ENCODE results near the gene HADH. TPM values are rescaled to one million over a fixed set of nuclear protein-coding genes. Genes with fewer than 3 reads are reported as not detected.
"Not testable (repeated sequence)": the region's sequence is repeated elsewhere in the genome, so short reads cannot be mapped to it uniquely, and the experiment has no call there.

The HADH gene
- total RNA-seq, 1 experiment from 2014 or later = 14.0 TPM

DNA sequence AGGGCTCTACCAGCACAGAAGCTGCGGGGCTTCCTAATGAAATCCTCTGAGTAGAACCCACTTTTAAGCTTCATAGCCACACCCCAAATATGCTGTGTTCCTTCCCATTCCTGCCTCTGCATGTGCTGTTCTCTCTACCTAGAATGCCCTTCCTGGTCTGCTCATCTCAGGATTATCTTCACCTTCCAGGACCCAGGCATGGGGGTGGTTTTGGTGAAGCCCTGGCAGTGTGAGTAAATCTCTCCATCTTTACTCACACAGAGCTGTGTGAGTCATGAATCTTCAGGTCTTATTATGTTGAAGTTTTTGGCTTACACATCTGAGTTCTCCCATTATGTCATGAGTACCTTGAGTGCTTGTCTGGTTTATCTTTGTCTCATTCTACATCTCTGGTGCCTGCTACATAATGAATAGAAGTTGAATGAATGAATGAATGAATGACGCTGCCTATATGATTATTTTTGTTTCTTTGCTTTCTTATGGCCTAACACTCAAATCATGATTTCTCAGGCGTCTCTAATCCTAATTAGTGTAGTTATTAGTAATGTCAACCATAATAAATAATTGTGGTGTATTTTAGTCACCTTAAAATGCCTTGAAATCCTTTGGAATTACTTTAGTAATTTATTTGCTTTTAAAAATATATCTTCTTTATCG, 41.9 kb downstream of the HADH start:
- DNase-seq (ENCODE audit: low spot score) = no peak

DNA sequence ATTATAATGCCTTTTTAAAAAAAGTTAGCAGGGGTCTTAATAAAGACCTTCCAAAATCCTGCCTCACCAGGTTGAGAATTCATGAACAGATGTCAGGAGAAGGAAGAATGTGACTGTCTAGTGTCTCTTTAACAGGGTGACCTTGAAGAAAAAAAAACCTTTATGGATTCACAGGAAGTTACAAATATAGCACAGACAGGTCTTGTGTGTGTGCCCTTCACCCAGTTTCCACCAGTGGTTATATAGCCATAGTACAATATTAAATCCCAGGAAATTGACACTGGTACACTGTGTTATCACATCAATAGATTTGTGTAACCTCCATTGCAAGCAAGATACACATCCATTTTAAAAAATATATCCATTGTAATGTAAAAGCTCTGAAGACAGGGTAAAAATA, 43.7 kb downstream of the HADH start:
- no peak for DNase-seq (ENCODE audit: low spot score)

DNA sequence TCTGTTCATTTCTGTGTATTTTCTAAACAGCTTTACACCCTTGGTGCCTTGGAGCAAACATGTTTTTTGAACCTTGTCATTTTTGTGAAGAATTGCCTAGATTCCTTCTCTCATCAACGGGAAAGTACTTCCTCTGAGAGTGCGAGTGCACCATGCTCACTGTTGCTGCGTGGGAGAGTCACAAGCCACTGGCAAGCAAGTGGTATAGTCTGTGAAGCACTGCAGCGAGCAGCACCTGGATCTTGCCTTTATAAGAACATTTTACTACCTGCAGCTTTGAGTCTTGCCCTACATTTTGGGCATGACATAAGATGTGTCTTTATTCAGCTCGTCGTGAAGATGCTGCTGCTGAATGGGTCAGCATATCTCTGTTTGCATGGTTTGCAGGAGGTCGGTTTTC, 44.9 kb downstream of the HADH start:
- no peak for DNase-seq (ENCODE audit: low spot score)

DNA sequence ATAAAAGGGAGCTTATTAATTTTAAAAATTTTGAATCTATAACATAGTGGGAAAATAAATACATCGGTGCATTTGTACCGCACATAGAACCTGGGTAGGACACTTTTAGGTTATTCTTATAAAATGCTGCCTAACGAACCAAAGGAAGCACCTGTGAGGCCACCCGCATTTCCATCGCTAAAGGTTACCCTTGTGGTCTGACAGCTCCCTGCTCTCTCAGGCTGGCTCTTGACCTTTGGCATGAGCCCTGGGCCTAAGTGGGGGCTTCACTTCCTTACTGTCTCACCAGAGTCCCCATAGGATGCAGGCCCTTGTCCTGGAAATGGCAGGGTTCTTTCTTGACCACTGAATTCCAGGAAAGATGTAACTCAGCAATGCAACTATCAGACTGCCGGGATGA, 46.0 kb downstream of the HADH start:
- no peak for DNase-seq (ENCODE audit: low spot score)

DNA sequence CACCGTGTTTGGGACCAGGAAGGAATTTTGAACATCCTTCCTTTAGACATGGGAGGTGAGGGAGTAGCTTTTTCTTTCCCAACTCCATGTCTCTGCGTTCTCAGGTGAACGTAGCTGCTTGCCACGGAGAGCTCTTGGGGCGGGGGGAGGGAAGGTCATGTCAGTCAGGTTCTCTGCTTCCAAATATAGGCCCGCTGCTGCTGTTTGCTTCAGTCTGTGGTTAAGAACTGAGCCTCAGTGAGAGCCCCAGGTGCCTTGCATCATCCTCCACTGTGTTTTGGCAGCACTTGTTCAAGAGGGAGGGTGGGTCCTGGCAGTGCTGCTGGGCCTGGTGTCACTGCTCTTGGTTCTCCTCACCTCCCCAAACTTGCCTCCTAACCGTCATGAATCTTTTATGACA, 46.5 kb downstream of the HADH start:
- DNase-seq (ENCODE audit: low spot score) = no peak

DNA sequence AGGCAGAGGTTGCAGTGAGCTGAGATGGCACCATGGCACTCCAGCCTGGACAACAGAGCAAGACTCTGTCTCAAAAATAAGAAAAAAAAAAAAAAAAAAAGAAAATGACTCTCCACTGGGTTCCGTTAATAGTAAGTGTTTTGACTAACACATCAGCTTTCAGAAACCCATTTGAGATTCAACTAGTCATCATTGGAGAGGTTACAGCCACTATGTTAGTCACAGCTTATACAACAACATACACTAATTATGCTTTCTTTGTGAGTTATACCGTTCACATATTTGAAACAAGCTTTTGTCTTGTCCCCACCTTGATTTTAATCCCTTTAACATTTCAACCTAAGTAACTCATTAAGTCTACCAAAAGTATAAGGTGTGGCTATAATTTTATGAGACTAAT, 48.2 kb downstream of the HADH start:
- DNase-seq (ENCODE audit: low spot score) = no peak

DNA sequence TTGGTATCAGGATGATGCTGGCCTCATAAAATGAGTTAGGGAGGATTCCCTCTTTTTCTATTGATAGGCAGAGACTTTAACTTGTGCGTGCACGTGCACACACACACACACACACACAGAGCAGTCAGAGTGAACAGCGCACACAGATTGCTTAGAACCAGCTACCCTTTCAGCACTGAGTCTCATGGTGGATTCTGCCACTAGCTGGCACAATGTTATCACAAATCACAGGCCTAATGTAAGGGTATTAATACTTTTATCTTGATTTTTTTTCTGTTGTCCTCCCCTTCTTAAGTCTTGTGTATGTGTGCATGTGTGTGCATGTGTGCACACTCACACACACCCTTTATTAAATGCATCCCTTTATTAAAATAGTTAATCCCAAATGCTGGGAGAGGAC, 53.2 kb downstream of the HADH start:
- DNase-seq (ENCODE audit: low spot score) = no peak

DNA sequence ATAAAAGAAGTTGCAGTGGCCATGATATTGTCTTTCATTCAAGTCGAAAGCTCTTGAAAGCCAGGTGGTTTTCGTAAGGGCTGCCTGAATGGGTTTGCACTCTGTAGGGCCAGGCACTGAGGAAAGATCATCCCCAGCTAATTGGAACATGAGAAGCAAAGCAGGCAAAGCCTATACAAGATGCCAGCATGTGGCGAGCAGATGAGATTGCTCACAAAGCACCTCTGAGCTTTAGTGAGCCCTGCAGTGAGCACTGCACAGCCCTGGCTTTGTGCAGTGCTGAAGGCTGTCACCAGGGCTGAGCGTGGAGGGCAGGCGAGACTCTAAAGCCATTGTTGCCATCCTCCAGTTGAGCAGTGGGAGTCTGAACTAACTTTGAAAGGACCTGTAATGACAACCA, 53.8 kb downstream of the HADH start:
- no peak for DNase-seq (ENCODE audit: low spot score)

DNA sequence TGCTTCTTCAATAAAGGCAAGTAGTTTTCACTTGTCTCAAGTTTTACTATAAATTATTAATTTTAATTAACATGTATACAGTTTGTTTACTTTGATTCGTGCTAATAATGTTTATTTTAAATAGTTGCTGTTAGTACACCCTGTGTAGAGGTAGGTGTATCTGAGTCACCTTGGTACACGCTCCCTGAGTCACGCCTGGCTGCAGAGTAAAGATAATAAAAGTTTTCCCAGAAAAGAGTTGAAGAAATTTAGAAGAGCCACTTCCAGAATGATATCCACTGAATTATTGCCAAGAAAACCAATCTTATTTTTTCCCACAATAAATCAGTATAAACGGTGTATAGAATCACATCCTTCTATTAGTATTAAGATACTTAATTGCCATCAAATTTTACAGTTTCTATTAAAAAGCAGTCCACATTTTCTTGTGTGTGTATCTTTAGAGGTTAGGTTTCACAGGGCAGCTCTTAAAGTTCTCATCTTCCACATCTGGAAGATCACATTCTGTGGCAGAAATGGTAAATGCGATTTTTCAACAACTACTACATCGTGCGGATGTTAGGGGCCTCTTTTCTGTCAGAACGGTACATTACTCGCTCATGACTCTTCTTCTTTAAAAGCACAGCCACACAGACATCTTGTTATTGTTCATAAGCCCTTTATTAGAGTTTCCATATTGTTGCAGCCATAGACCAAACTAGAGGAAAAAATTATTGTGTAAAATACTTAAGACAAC, 55.4 kb downstream of the HADH start:
- DNase-seq (ENCODE audit: low spot score) = no peak

DNA sequence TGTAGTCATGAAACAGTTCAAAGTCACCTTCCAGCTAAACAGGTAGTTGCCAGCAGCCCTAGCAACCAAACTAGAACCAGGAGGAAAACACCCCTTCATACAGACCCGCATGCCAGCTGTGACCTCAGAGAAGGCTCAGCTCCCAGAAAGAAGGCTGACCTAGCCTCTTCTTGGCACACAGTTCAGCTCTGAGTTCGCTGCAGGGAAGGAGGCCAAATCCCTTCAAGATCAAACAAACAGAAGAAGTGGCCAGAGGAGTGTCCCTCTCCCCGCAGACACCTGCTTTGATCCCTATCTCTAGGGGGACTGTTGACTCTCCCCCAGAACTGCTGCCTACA, 56.0 kb downstream of the HADH start:
- DNase-seq (ENCODE audit: low spot score) = no peak

DNA sequence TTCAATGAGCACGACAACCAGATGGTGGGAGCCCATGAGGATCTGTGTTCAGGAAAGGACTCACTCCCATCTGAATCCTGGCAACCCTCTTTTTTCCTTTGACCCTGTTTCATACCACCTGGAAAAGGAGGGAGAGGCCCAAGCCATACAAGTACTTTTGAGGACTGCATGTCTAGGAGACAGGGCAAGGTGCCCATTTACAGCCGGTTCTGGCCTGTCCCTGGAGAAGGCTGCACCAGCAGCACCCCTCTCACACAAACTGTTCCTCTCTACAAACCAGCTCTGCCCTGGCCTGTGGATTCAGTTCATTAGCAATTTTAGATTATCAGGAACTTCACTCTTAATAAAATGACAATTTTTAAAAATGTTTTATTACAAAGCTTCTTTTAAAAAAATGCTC, 57.5 kb downstream of the HADH start:
- DNase-seq (ENCODE audit: low spot score) = no peak

DNA sequence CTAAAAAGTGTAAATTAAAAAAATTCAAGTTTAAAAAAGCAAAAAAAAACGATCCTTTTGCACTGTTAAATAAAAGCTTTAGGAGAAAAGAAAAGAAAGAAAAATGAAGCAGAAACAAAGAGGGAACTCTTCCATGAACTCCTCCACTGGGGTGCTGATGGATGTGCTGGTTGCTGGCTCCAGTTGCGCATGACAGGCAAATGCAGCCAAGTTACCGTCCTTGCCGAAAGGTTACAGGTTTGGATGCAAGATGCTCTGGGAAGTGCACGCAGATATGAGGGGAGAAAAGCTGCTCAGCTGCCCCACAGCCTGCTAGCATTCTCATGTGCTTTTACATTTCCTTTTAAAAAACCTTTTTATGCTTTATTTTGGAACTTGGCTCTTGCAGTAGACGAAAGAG, 58.5 kb downstream of the HADH start:
- DNase-seq (ENCODE audit: low spot score) = no peak

DNA sequence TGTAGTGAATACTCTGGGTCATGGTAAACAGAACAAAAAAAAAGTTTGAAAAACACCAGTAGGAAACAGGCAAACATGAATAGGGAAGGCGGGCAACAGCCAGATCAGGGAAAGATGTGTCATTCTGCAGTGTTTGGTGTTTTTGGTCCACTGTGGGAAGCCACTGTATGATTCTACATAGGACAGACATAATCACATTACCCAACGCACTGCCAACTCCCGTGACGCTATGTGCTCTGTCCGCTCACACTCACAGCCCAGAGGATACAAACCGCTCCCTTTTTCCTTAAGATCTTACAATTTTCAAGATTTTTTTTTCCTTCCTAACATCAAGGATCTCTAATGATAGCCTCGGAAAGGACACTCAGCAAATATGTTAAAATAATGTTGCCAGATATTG, 59.3 kb downstream of the HADH start:
- no peak for DNase-seq (ENCODE audit: low spot score)

DNA sequence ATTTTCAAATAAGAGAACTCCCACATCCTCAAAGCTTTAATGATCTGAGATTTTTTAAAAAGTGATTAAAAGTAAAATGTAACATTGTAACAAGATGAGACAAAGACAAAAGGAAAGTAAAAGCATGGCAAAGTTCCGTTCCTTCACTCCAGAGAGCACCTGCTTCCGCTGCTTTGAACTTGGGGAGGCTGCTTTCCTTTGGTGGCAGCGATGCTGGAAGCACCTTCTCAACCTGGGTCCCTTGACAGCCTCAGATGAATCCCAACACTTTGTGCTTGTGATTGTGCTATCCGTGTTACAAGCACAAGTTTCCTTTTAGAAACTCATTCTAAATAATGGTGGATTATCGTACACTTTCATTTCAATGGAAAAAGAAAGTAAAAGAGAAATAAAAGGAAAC, 59.7 kb downstream of the HADH start:
- no peak for DNase-seq (ENCODE audit: low spot score)

DNA sequence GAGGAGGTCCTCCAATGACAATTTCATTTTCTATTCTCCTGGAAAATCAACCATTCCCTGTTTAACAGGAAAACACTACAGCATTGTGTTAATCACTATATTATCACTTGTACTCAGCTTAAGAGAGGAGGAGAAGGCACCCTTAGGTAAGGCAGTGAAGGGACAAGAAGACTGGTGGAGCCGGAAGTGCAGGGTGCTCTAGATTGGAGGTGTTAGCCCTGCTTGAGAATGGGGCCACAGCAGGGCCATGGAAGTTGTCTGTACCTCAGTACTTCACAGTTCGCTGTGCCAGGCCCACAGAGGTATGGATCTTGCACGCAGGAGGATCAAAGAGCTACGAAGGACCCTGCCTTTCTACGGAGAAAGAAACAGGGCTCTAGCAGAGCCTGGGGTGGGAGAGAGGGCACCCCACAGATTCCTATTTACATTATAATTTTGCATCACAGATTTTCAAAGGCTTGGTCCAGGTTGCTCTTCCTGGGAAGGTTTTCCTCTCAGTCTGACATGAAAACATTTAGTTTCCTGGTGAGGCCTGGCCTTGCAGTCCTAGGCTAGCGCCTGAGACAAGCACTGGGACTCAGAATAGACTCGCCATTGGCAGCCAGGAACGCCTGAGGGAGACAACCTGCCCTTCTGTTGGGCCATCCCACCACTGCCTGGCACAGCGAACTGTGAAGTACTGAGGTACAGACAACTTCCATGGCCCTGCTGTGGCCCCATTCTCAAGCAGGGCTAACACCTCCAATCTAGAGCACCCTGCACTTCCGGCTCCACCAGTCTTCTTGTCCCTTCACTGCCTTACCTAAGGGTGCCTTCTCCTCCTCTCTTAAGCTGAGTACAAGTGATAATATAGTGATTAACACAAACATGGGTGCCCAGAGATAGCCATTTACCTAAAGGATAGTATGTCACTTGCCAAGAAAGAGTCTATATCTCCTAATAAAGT, 60.8 kb downstream of the HADH start:
- not testable (repeated sequence) for DNase-seq (ENCODE audit: low spot score)

DNA sequence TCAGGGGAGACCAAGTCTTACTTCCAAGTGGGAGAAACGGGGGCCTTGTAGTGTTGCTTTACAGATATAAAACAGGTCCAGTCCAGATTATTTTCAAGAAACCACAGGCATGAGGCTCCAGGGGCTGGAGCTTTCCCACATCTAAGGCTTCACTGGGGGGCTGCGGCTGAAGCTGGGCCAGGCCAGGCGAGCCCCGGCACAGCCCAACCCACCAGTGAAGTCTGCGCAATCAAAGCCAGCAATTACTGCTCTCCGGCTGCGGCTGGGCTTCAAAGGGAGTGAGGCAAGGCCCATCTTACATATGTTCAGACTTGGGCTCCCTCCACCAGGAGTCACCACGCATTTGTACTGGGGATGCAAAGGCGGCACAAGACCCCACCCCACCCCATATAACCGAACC, 61.7 kb downstream of the HADH start:
- DNase-seq (ENCODE audit: low spot score) = no peak

DNA sequence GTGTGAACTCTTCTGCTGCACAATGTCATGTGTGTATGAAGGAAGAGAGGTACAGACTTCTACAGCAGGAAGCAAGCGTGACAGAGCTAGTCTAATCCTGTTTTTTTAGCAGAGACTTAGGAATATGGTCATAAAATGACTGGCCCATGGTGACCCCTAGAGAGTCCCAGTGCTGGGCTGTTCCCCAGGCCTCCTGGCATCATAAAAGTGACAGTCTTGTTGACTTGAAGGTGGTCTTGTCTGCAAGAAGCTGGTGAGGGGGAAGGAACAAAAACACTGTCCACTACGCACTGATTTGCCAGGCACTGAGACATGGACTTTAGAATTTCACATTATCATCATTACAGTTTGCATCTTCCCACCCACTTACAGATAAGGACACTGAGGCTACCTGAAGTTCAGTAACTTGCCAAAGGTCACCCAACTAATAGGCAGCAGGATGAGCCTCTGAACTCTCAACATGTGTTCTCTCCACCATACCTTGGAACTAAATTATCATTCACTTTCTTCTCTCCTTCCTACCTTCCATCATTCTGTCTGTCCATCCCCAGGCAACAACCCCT, 63.0 kb downstream of the HADH start:
- no peak for DNase-seq (ENCODE audit: low spot score)

DNA sequence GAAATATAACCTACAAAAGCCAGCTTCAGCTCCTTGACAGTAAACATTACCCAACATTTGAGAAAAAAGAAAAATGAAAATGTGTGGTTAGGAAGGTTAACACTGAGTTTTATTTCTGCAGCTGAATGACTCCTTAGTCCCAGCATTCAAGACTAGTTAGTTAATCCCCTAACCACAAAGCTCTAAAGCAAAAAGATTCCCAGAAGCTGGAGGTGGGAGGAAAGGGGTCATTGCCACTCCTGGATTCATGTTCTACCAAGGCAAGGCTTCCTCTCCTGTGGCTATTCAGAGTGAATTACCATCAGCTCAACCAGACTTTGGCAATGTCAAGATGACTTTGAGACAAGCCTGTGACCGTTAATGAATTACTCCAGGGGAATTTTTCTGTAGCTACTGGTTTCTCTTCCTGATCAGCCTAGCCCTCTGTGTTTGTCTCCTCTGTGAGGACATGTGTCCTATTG, 63.6 kb downstream of the HADH start:
- no peak for DNase-seq (ENCODE audit: low spot score)

DNA sequence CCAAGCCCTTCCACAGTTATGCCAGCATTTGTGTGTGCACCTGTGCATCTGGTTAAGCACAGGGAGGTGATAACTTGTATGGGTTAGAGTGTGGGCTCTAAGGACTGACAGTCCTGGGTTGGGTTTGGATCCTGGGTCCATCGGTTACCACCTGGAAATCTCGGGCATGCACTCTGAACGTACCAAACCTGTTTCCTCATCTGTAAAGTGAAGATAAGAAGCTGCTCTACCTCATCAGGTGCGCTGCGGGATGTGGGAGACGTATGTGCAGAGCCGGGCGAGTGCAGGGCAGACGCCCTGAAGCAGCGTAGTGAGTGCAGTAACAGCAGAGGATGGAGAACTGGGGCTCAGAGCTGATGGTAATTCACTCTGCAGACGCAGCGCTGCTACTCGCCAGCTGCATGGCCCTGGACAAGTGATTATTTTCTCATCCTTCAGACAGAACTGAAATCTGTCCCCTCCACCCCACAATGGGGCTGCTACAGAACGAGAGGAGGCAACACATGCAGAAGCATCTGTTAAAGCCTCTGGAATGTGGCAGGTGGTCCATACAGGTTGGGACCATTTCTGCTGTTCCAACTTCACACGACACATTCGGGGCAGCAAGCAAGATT, 64.4 kb downstream of the HADH start:
- DNase-seq (ENCODE audit: low spot score) = no peak

DNA sequence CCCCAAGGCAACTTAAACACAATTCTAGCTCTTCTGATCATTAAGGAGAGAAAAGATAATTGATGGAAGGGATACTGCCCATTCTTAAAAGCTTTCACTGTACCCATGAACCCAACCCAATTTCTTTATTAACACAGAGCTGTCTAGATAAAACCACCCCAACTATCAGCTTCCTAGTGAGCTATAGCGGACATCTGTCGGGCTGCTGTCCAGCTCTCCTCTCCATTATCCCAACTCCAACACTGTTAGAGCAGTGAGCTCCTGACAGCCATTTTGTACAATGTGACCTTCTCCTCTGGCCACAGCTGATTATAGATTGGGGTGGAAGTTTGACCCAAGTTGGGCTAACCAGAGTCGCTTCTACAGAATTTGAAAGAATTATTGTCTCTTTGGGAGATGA, 66.1 kb downstream of the HADH start:
- no peak for DNase-seq (ENCODE audit: low spot score)

DNA sequence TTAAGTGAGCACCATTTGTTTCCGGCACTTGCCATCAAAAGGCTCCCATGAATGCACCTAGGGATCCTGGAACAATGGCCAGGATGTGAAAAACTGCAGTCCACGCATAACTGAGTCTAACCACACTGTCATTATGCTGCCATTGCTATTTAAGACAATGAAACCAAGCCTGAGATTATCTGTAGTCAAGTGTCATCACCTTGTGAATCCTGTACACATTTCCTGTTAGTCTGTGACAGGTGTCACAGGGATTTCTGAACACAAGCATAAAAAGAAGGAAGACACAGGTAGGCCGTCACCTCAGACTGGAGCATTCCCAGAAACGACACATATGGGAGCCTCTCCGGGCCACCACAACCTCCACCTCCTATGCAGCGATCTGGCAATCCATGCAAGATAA, 66.7 kb downstream of the HADH start:
- no peak for DNase-seq (ENCODE audit: low spot score)

All from HT-29 (cell line).